ENCODE results near the gene NAALADL1.

DNA sequence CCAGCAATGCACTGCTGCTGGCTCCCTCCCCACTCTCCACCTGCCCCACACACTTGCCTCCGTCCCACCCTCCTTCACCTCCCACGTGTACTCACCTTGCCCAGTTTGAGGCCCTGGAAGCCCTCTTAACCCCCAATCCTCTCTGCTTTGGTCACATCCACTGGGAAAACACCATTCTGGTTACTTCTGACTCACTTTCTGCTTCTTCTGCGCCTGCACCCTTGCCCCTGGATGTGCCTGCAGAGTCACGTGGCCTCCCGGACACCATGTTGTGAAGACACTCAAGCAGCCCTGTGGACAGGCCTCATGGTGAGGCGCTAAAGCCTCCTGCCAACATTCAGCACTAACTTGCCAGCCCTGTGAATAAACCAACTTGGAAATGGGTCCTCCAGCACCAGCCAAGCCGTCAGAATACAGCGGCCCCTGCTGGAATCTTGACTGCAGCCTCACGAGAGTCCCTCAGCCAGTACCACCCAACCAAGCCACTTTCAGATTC is 2.6 kb upstream of the NAALADL1 start:
- TF ChIP-seq CTCF (conservative IDR thresholded peaks at IDR 0.05; ENCODE audit: low read depth, low read length) (no peak; the same call in 1 of the 2 replicates), EZH2 (IDR thresholded peaks at IDR 0.05; ENCODE audit: borderline replicate concordance, low read depth, low read length, poor library complexity, severe bottlenecking) (no peak)
